ENCODE measurements around the gene PCMTD2. TPM values are rescaled to one million over a fixed set of nuclear protein-coding genes. Genes with fewer than 3 reads are reported as not detected.

The PCMTD2 gene
- total and polyA plus RNA-seq, 2 of the 13 experiments (the other 11 are each of a cell fraction or from before 2014, with no cell fraction given), result 47.0 to 76.9 TPM

GRCh38 chr20:64242797-64243475 lies 12.6 kb upstream of the PCMTD2 start (continued):
- TF ChIP-seq ZSCAN21 (CRISPR knock-in tag; IDR thresholded peaks at IDR 0.05; ENCODE audit: borderline replicate concordance), result peak; percentile 81; the same call in 1 of the 2 replicates
- no peak for TF ChIP-seq SNRNP70 (IDR thresholded peaks at IDR 0.05; ENCODE audit: low read depth, low read length)
- TF ChIP-seq, protein P1, sequence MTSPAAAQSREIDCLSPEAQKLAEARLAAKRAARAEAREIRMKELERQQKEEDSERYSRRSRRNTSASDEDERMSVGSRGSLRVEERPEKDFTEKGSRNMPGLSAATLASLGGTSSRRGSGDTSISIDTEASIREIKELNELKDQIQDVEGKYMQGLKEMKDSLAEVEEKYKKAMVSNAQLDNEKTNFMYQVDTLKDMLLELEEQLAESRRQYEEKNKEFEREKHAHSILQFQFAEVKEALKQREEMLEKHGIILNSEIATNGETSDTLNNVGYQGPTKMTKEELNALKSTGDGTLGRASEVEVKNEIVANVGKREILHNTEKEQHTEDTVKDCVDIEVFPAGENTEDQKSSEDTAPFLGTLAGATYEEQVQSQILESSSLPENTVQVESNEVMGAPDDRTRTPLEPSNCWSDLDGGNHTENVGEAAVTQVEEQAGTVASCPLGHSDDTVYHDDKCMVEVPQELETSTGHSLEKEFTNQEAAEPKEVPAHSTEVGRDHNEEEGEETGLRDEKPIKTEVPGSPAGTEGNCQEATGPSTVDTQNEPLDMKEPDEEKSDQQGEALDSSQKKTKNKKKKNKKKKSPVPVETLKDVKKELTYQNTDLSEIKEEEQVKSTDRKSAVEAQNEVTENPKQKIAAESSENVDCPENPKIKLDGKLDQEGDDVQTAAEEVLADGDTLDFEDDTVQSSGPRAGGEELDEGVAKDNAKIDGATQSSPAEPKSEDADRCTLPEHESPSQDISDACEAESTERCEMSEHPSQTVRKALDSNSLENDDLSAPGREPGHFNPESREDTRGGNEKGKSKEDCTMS (CRISPR knock-in tag; conservative IDR thresholded peaks at IDR 0.05), result no peak
- TF ChIP-seq ZNF552 (CRISPR knock-in tag; IDR thresholded peaks at IDR 0.05; ENCODE audit: borderline replicate concordance), result 0 out of 2 replicates have a peak, but pooled peaks have one; percentile 39
- TF ChIP-seq ATF6 (CRISPR knock-in tag; conservative IDR thresholded peaks at IDR 0.05), result 0 out of 2 replicates have a peak, but pooled peaks have one; percentile 5
- TF ChIP-seq ZNF761 (CRISPR knock-in tag; conservative IDR thresholded peaks at IDR 0.05), result peak; percentile 90
- no peak for TF ChIP-seq NFE2L2 (IDR thresholded peaks at IDR 0.05; ENCODE audit: low read length)
- TF ChIP-seq ZFP1 (CRISPR knock-in tag; IDR thresholded peaks at IDR 0.05), result peak; percentile 63; the same call in 1 of the 2 replicates
- TF ChIP-seq NFE2 (CRISPR knock-in tag; IDR thresholded peaks at IDR 0.05), result no peak
- peak; percentile 61; the same call in 1 of the 2 replicates for TF ChIP-seq ZMYM2 (CRISPR knock-in tag; IDR thresholded peaks at IDR 0.05)
- 0 out of 2 replicates have a peak, but pooled peaks have one; percentile 51 for TF ChIP-seq ZNF800 (CRISPR knock-in tag; IDR thresholded peaks at IDR 0.05)
- TF ChIP-seq ZNF460 (CRISPR knock-in tag; IDR thresholded peaks at IDR 0.05; ENCODE audit: borderline replicate concordance), result no peak
- 0 out of 2 replicates have a peak, but pooled peaks have one; percentile 5 for TF ChIP-seq GLI4 (CRISPR knock-in tag; IDR thresholded peaks at IDR 0.05; ENCODE audit: borderline replicate concordance)
- TF ChIP-seq FOSL1 (CRISPR knock-in tag; IDR thresholded peaks at IDR 0.05; ENCODE audit: borderline replicate concordance), result peak; percentile 42; the same call in 1 of the 2 replicates
- TF ChIP-seq, protein P2, sequence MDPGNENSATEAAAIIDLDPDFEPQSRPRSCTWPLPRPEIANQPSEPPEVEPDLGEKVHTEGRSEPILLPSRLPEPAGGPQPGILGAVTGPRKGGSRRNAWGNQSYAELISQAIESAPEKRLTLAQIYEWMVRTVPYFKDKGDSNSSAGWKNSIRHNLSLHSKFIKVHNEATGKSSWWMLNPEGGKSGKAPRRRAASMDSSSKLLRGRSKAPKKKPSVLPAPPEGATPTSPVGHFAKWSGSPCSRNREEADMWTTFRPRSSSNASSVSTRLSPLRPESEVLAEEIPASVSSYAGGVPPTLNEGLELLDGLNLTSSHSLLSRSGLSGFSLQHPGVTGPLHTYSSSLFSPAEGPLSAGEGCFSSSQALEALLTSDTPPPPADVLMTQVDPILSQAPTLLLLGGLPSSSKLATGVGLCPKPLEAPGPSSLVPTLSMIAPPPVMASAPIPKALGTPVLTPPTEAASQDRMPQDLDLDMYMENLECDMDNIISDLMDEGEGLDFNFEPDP (CRISPR knock-in tag; conservative IDR thresholded peaks at IDR 0.05), result no peak
- 0 out of 2 replicates have a peak, but pooled peaks have one; percentile 67 for TF ChIP-seq ZBTB4 (CRISPR knock-in tag; IDR thresholded peaks at IDR 0.05; ENCODE audit: borderline replicate concordance)
- no peak for TF ChIP-seq PHB2 (IDR thresholded peaks at IDR 0.05; ENCODE audit: partially characterized antibody)
